ENCODE data around the gene DENND1A.

The DENND1A gene

GRCh38 chr9:123345567-123345955 is 584.4 kb downstream of the DENND1A start:
- Histone ChIP-seq H3K27ac (peak overlapping the region; percentile 94), H3K9me3 (ENCODE audit: low read depth, low read length) (no peaks in the 10 kb centered on the region), H3K36me3 (ENCODE audit: insufficient read depth, low read length) (no peaks in the 10 kb centered on the region), H3K4me3 (no peak overlapping the region), H3K9ac (ENCODE audit: insufficient read length) (peak overlapping the region; percentile 18)
- no peak for DNase-seq (ENCODE audit: low read depth, low spot score)
- TF ChIP-seq FOXP2 (optimal IDR thresholded peaks at IDR 0.05; ENCODE audit: control extremely low read depth, extremely low read length, insufficient read depth) (no peak), EZH2 (IDR thresholded peaks at IDR 0.05) (no peak), POLR2AphosphoS5 (IDR thresholded peaks at IDR 0.05; ENCODE audit: borderline replicate concordance, low read depth, low read length) (no peak)

DNA sequence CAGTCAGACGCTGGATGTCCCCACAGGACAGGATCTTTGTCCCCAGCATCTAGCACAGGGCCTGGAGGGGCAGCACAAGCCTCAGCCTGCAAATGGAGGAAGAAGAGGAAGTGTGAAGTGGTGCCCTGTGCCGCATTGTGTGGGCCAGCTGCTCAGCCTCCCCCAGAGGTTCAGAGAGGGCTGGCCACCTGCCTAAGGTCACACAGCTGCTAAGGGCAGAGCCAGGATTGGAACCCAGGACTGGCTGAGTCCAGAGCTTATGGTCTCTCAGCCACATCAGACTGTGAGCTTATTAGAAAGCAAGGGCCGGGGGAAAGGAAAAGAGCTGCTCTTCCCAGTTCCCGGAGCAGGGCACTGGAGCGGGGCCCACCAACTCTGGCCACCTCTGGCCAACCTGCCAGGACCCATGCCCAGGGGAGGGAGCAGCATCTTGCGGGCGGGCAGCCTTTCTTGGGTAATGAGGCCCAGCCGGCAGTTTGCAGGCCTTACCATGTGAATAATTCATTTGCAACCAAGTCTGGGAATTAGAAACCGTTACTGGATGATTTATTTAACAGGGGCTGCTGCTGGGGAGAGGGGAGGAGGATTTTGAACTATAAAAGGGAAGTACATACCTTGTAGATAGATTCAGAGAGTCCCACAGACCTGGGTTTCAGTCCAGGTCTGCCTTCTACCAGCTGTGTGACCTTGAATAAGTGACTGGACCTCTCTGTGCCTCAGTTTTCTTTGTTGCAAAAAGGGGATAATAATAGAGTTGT is 585.6 kb downstream of the DENND1A start:
- no peak for DNase-seq (ENCODE audit: low read depth, low spot score)
- Histone ChIP-seq H3K27ac (peak overlapping the region; percentile 94), H3K36me3 (ENCODE audit: insufficient read depth, low read length) (no peaks in the 10 kb centered on the region), H3K9me3 (ENCODE audit: low read depth, low read length) (no peaks in the 10 kb centered on the region), H3K4me3 (no peak overlapping the region), H3K9ac (ENCODE audit: insufficient read length) (peak overlapping the region; percentile 45)
- TF ChIP-seq POLR2AphosphoS5 (IDR thresholded peaks at IDR 0.05; ENCODE audit: borderline replicate concordance, low read depth, low read length) (no peak), EZH2 (IDR thresholded peaks at IDR 0.05) (no peak), FOXP2 (optimal IDR thresholded peaks at IDR 0.05; ENCODE audit: control extremely low read depth, extremely low read length, insufficient read depth) (no peak)

- Histone ChIP-seq H3K27ac (peak overlapping the region; percentile 94), H3K9me3 (ENCODE audit: low read depth, low read length) (no peaks in the 10 kb centered on the region), H3K36me3 (ENCODE audit: insufficient read depth, low read length) (no peaks in the 10 kb centered on the region), H3K9ac (ENCODE audit: insufficient read length) (peak overlapping the region; percentile 45), H3K4me3 (no peak overlapping the region)
- no peak for DNase-seq (ENCODE audit: low read depth, low spot score)
- TF ChIP-seq EZH2 (IDR thresholded peaks at IDR 0.05) (no peak), FOXP2 (optimal IDR thresholded peaks at IDR 0.05; ENCODE audit: control extremely low read depth, extremely low read length, insufficient read depth) (no peak)
These were observed 586.3 kb downstream of the DENND1A start for GRCh38 chr9:123343443-123344191.

- peak overlapping the region; percentile 94 for H3K27ac ChIP-seq
- no peak overlapping the region for H3K4me3 ChIP-seq
- DNase-seq (ENCODE audit: low read depth, low spot score), result no peak
- no peaks in the 10 kb centered on the region for H3K9me3 ChIP-seq (ENCODE audit: low read depth, low read length)
- no peaks in the 10 kb centered on the region for H3K36me3 ChIP-seq (ENCODE audit: insufficient read depth, low read length)
- TF ChIP-seq FOXP2 (optimal IDR thresholded peaks at IDR 0.05; ENCODE audit: control extremely low read depth, extremely low read length, insufficient read depth) (no peak), EZH2 (IDR thresholded peaks at IDR 0.05) (no peak), POLR2AphosphoS5 (IDR thresholded peaks at IDR 0.05; ENCODE audit: borderline replicate concordance, low read depth, low read length) (no peak)
- peak overlapping the region; percentile 16 for H3K9ac ChIP-seq (ENCODE audit: insufficient read length)
These were observed 587.7 kb downstream of the DENND1A start for GRCh38 chr9:123342247-123342646.

GRCh38 chr9:123341816-123342215 is 588.1 kb downstream of the DENND1A start:
- H3K9ac ChIP-seq (ENCODE audit: insufficient read length), result peak overlapping the region; percentile 16
- H3K9me3 ChIP-seq (ENCODE audit: low read depth, low read length), result no peaks in the 10 kb centered on the region

GRCh38 chr9:123339666-123340510 is 590.0 kb downstream of the DENND1A start:
- TF ChIP-seq EZH2 (IDR thresholded peaks at IDR 0.05) (no peak), POLR2AphosphoS5 (IDR thresholded peaks at IDR 0.05; ENCODE audit: borderline replicate concordance, low read depth, low read length) (no peak), FOXP2 (optimal IDR thresholded peaks at IDR 0.05; ENCODE audit: control extremely low read depth, extremely low read length, insufficient read depth) (no peak)
- H3K4me3 ChIP-seq, result no peak overlapping the region; the same call in 1 of the 2 replicates
- H3K36me3 ChIP-seq (ENCODE audit: insufficient read depth, low read length), result no peaks in the 10 kb centered on the region
- H3K9me3 ChIP-seq (ENCODE audit: low read depth, low read length), result no peaks in the 10 kb centered on the region
- DNase-seq (ENCODE audit: low read depth, low spot score), result no peak
- H3K27ac ChIP-seq, result peak overlapping the region; percentile 87
- H3K9ac ChIP-seq (ENCODE audit: insufficient read length), result peak overlapping the region; percentile 61

More at GRCh38 chr9:123341816-123342215, 588.1 kb downstream of the DENND1A start:
- Histone ChIP-seq H3K4me3 (no peak overlapping the region), H3K36me3 (ENCODE audit: insufficient read depth, low read length) (no peaks in the 10 kb centered on the region), H3K27ac (peak overlapping the region; percentile 94)
- no peak for TF ChIP-seq FOXP2 (optimal IDR thresholded peaks at IDR 0.05; ENCODE audit: control extremely low read depth, extremely low read length, insufficient read depth)
- no peak for TF ChIP-seq EZH2 (IDR thresholded peaks at IDR 0.05)
- no peak for TF ChIP-seq POLR2AphosphoS5 (IDR thresholded peaks at IDR 0.05; ENCODE audit: borderline replicate concordance, low read depth, low read length)
- DNase-seq (ENCODE audit: low read depth, low spot score), result no peak

GRCh38 chr9:123338710-123339665 is 590.9 kb downstream of the DENND1A start:
- Histone ChIP-seq H3K36me3 (ENCODE audit: insufficient read depth, low read length) (no peaks in the 10 kb centered on the region), H3K9me3 (ENCODE audit: low read depth, low read length) (no peaks in the 10 kb centered on the region), H3K4me3 (no peak overlapping the region), H3K27ac (peak overlapping the region; percentile 87), H3K9ac (ENCODE audit: insufficient read length) (peak overlapping the region; percentile 61)
- no peak for TF ChIP-seq FOXP2 (optimal IDR thresholded peaks at IDR 0.05; ENCODE audit: control extremely low read depth, extremely low read length, insufficient read depth)
- no peak for TF ChIP-seq POLR2AphosphoS5 (IDR thresholded peaks at IDR 0.05; ENCODE audit: borderline replicate concordance, low read depth, low read length)
- TF ChIP-seq EZH2 (IDR thresholded peaks at IDR 0.05), result no peak
- DNase-seq (ENCODE audit: low read depth, low spot score), result no peak
